MCF 10A (cell line): Measurements from ENCODE around the gene XBP1. TPM values are rescaled to one million over a fixed set of nuclear protein-coding genes. Genes with fewer than 3 reads are reported as not detected.

Experiments
- BruUV-seq: library from RNA; stranded (reverse); fragments of 400-500 nt; replicated peaks from 2 replicates; lab custom pipeline; 2021; lab: Mats Ljungman, UMichigan
- CTCF ChIA-PET: fragments of 300-600 bp; sonication (Branson Sonifier 250); formaldehyde crosslinking; extraction: SDS; loops from one replicate; lab custom pipeline; 2021; ENCODE audit warnings: antibody characterized with exemption, inconsistent platforms; lab: Yijun Ruan, JAX
- POLR2A ChIA-PET: fragments of 300-600, 350-650 bp; sonication (Branson Sonifier 250); formaldehyde crosslinking; extraction: SDS; loops from one replicate; lab custom pipeline; 2020; ENCODE audit warnings: antibody characterized with exemption, inconsistent platforms; lab: Yijun Ruan, JAX
- DNase-seq: peaks from one replicate; pipeline ENCODE4 v3.0.0-alpha.2; 2018; ENCODE audit not compliant: unreplicated experiment
- H3K27ac Mint-ChIP-seq: one replicate; pipeline ENCODE4 v1.8.0; 2022; ENCODE audit warnings: mild to moderate bottlenecking, low read depth, mixed read lengths; ENCODE audit not compliant: unreplicated experiment
- H3K27me3 Mint-ChIP-seq: one replicate; pipeline ENCODE4 v1.8.0; 2022; ENCODE audit warnings: mixed read lengths; ENCODE audit not compliant: insufficient read depth, unreplicated experiment
- H3K36me3 Mint-ChIP-seq: one replicate; pipeline ENCODE4 v1.8.0; 2022; ENCODE audit warnings: mild to moderate bottlenecking, moderate library complexity, mixed read lengths; ENCODE audit not compliant: insufficient read depth, unreplicated experiment
- H3K4me1 Mint-ChIP-seq: one replicate; pipeline ENCODE4 v1.8.0; 2022; ENCODE audit warnings: mixed read lengths; ENCODE audit not compliant: insufficient read depth, unreplicated experiment
- H3K4me3 Mint-ChIP-seq: one replicate; pipeline ENCODE4 v1.8.0; 2022; ENCODE audit warnings: mild to moderate bottlenecking, moderate library complexity, mixed read lengths; ENCODE audit not compliant: unreplicated experiment
- H3K9me3 Mint-ChIP-seq: one replicate; pipeline ENCODE4 v1.8.0; 2022; ENCODE audit warnings: mixed read lengths; ENCODE audit not compliant: unreplicated experiment
- intact Hi-C: fragments of 100-400 bp; cut with micrococcal nuclease; formaldehyde crosslinking; loops from 2 replicates; pipeline ENCODE4 v1.14.1; 2022
- total RNA-seq: library from RNA; stranded (reverse); gene quantifications from 2 replicates; pipeline ENCODE4 v1.2.3, GENCODE V29; 2022
- TF ChIP-seq, protein P1 (sequence below): fragments of 200-600 bp; IDR thresholded peaks from one replicate; pipeline ENCODE4 v1.8.0; 2022; ENCODE audit warnings: antibody characterized with exemption, mild to moderate bottlenecking; ENCODE audit not compliant: unreplicated experiment

Gene XBP1
- total RNA-seq, 1 experiment from 2014 or later = 429 TPM

DNA sequence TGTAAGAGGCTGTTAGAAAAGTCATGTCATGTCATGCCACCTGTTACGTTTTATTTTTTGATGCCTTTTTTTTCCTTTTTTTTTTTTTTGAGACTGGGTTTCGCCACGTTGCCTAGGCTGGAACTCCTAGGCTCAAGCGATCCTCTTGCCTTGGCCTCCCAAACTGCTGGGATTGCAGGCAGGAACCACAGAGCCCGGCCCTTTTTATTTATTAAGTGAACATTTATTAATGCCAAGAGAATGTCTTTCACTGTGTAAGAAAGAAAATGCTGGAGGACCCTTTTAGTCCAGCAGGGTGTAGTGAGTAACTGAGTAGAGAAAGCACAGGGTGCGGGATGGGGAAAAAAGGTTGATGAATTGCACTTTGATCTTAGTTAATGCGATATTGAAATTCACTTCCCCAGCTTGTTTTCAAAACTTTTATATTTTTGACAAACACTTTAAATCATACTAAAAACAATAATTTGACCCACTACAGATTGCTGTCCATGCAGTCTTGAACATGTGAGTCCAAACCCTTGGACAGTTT is 2.3 kb upstream of the XBP1 start:
- Mint-ChIP-seq H3K27me3 (no peaks in the 10 kb centered on the region), H3K4me3 (peak overlapping the region; percentile 87), H3K4me1 (peaks cover 13% of the 10 kb centered on the region), H3K9me3 (no peaks in the 10 kb centered on the region), H3K36me3 (peaks cover 35% of the 10 kb centered on the region), H3K27ac (peak overlapping the region; percentile 68)
- ChIA-PET CTCF (interaction anchor here (0.6 to 1.2 kb wide), 2 partner anchors 202 to 206 kb away, joined by 3 to 10 read pairs; no protein-coding TSS in a partner anchor), POLR2A (interaction anchor here (0.6 to 6.8 kb wide), 4 partner anchors 16 to 1092 kb away, joined by 3 to 74 read pairs (median 3); partner anchors contain the start of gene CCDC117)
- TF ChIP-seq, protein P1, sequence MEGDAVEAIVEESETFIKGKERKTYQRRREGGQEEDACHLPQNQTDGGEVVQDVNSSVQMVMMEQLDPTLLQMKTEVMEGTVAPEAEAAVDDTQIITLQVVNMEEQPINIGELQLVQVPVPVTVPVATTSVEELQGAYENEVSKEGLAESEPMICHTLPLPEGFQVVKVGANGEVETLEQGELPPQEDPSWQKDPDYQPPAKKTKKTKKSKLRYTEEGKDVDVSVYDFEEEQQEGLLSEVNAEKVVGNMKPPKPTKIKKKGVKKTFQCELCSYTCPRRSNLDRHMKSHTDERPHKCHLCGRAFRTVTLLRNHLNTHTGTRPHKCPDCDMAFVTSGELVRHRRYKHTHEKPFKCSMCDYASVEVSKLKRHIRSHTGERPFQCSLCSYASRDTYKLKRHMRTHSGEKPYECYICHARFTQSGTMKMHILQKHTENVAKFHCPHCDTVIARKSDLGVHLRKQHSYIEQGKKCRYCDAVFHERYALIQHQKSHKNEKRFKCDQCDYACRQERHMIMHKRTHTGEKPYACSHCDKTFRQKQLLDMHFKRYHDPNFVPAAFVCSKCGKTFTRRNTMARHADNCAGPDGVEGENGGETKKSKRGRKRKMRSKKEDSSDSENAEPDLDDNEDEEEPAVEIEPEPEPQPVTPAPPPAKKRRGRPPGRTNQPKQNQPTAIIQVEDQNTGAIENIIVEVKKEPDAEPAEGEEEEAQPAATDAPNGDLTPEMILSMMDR = no peak
- BruUV-seq = no TSS peak
- intact Hi-C loops = no loop called here
- DNase-seq = no peak

DNA sequence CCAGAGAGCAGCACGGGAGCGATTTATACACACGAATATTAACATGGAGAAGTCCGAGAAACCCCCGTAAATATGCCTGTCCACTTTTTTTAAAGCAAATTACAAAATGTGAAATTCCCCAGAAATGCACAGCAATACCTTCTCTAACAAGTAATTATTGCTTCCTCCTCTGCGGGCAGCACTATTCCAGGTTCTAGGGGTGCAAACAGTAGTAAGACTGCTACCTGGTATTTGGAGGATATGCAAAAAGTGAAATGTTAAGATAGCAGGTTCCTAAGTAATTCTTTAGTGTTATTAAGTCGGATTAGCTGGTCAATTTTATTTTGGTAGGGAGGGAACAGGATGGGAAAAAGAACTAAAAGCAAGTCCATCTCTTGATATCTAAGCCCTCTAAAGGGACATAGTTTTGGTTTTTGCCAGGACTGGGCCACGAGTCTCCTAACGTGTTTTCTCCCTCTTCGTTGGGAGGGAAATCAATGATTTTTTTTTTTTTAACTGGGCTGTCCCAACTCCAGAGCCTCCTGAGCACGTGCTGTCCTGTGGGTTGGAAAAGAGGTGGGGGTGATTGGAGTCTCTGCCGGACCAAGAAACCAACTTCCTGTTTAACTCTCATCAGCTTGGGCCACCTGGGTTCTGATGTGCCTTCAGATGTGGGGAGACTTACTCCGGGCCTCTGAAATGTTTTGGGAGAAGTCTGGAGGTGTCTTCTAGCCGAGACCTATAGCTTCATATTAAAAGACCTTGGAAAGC is 1.7 kb upstream of the XBP1 start:
- Mint-ChIP-seq H3K27ac (peak overlapping the region; percentile 68), H3K27me3 (no peaks in the 10 kb centered on the region), H3K4me1 (peaks cover 13% of the 10 kb centered on the region), H3K4me3 (peak overlapping the region; percentile 87), H3K36me3 (peaks cover 41% of the 10 kb centered on the region), H3K9me3 (no peaks in the 10 kb centered on the region)
- ChIA-PET POLR2A (interaction anchor here (0.6 to 8.1 kb wide), 8 partner anchors 11 to 511 kb away, joined by 3 to 74 read pairs (median 8); partner anchors contain the start of gene CCDC117), CTCF (interaction anchor here (0.6 to 1.0 kb wide), 3 partner anchors 10 to 206 kb away, joined by 3 to 5 read pairs (median 5); no protein-coding TSS in a partner anchor)
- TF ChIP-seq, protein P1 = no peak
- DNase-seq = no peak
- intact Hi-C loops = no loop called here
- BruUV-seq = no TSS peak

GRCh38 chr22:28799606-28800307 is 612 bp downstream of the XBP1 start:
- Mint-ChIP-seq H3K4me3 (peak overlapping the region; percentile 87), H3K9me3 (no peaks in the 10 kb centered on the region), H3K27me3 (no peaks in the 10 kb centered on the region), H3K27ac (peak overlapping the region; percentile 97), H3K4me1 (peaks cover 13% of the 10 kb centered on the region), H3K36me3 (peaks cover 64% of the 10 kb centered on the region)
- CTCF ChIA-PET = interaction anchor here (0.7 to 3.8 kb wide), 6 partner anchors 10 to 1167 kb away, joined by 3 to 17 read pairs (median 4); no protein-coding TSS in a partner anchor
- TF ChIP-seq, protein P1 = no peak
- intact Hi-C loops = loop anchor here (1.0 to 2.0 kb wide), 2 partner anchors 57 to 89 kb away; partner anchors contain the start of gene HSCB
- POLR2A ChIA-PET = interaction anchor here (0.6 to 8.1 kb wide), 33 partner anchors 9 to 882 kb away, joined by 3 to 74 read pairs (median 4); partner anchors contain the start of genes CCDC117, CHEK2, EWSR1 and HSCB
- BruUV-seq = TSS peak; percentile 56
- DNase-seq = peak; percentile 57
